CD4-positive, alpha-beta T cell treated with Interleukin-12 subunit alpha and Interleukin-12 subunit beta, for 1 hour (primary cell): ENCODE data around the gene NDUFA8.

ENCODE experiments used
- DNase-seq: peaks from one replicate; pipeline ENCODE4 v3.0.0-alpha.2; 2020

NDUFA8 gene

GRCh38 chr9:122133984-122134535, 25.5 kb downstream of the NDUFA8 start:
- no peak for DNase-seq

GRCh38 chr9:122133263-122133983, 26.2 kb downstream of the NDUFA8 start:
- DNase-seq: no peak

DNA sequence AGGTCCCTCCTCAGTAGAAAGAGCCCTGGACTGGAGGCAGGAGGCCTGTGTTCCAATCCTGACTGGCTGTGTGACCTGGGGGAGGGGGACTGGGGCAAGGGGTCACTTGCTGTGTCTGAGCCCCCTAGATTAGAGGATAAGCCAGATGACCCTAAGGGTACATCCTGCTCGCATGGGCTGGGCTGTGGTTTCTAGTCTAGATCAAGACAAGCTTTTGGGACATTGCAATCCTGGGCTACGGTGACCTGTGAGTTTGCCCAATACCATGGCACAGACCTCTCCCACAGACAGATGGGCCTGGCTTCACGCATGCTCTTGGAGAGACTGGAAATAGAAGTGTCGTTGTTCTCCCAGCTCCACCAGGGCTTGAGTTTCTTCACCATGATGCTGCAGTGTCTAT, 27.0 kb downstream of the NDUFA8 start:
- no peak for DNase-seq

GRCh38 chr9:122131401-122132001, 28.1 kb downstream of the NDUFA8 start:
- no peak for DNase-seq

- no peak for DNase-seq
Measured at GRCh38 chr9:122130837-122131236, 28.7 kb downstream of the NDUFA8 start.

GRCh38 chr9:122129969-122130368, 29.6 kb downstream of the NDUFA8 start:
- DNase-seq: no peak

- no peak for DNase-seq
Measured at GRCh38 chr9:122128969-122129343, 30.6 kb downstream of the NDUFA8 start.

DNA sequence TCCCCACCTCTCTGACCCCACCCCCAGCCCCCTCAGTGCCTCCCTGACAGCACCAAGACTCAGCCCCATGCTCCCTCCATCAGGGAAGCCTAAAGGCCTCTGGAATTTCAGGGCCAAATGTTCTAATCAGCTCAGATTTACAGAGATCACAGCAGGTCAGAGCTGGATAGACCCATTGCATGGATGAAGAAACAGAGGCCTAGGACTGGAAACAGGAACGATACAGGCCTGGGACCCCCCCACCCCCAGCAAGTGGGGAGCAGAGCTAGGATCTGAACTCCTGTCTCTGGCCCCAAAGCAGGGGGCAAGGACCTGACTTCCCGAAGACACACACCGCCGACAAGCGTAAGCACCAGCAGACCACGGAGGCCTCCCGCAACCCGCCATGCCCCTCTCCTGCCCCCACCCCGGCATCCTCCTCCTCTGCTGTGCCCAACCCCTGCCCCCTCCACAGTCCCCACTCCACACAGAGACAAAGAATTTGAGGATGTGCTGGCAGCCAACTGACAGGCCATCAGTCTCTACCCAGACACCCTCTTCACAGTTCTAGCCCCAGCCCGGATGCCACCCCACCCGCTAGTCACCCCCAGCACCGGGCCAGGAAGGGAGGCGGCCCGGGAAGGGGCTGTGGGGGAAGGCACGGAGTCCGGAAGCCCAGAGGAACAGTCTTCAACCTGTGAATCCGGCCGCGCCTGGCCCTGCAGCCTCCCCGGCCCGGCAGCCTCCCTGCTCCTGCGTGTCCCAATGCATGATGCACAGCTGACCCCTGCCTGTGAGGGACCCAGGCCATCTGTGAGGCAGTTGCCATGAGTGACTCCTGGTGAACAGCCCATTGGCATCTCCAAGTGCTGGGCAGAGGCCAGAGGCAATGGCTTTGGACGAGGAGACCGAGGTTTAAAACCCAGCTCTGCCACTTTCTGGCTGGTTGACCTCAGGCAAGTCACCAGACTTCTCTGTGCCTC, 31.3 kb downstream of the NDUFA8 start:
- peak; percentile 8 for DNase-seq

DNA sequence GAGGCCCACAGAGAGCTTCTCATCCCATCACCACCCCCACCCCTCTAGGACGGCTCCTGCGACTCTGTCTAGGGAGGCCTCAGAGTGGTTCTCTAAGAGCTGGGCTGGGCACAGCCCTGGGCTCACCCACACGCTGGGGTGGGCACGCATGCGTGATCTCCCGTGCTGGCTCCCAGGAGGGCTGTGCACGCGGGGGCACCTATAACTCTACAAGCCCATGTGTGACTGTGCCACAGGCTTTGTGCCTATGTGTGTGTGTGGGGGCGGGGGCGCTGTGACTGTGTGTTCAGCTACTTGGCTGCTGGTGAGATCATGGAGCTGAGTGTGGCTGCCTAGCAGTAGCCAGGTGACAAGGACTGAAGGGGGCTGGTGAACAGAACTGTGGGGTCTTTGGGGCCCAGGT, 32.2 kb downstream of the NDUFA8 start:
- no peak for DNase-seq

DNA sequence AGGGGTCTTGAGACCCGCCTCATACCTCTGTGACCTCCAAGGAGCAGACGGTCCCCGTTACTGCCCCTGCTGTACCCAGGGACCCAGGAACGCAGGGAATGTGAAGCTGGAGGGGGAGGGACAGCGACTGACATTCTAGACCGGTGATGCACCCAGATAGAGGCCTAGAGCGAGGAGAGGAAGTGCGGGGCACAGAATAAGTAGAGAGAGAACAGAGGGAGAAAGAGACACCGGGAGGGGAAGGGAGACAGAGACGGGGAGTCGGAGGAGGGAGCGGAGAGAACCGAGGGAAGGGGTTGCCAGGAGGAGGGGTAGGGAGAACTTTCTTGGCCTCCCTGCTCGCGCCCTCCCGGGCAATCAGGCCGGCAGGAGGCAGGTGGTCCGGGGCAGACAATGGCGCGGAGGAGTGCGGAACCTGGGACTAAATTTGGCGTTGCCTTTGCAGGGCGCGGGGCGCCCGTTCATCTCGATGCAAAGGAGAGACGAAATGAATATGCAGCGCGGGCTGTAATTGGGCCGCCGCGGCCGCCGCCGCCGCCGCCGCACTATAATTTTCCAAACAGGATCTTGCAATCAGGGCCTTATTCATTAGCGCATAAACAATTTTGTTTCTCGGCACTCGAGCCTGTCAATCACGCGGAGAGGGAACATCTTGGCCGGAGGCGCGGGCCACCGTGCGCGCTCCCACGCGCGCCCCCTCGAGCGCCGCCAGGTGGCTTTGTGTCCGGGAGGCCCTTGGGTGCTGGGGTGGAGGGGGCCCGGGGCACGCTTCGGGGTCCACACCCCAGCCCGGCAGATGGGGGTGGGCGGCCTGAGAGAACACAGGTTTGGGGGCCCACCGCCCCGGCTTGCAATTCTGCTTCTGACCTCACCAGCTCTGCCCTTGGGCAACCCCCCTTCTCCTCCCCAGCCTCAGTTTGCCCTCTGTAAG, 33.0 kb downstream of the NDUFA8 start:
- DNase-seq: no peak

- DNase-seq: no peak
Measured at GRCh38 chr9:122125509-122126330, 33.9 kb downstream of the NDUFA8 start.

- DNase-seq: peak; percentile 75
Measured at GRCh38 chr9:122125158-122125508, 34.4 kb downstream of the NDUFA8 start.

DNA sequence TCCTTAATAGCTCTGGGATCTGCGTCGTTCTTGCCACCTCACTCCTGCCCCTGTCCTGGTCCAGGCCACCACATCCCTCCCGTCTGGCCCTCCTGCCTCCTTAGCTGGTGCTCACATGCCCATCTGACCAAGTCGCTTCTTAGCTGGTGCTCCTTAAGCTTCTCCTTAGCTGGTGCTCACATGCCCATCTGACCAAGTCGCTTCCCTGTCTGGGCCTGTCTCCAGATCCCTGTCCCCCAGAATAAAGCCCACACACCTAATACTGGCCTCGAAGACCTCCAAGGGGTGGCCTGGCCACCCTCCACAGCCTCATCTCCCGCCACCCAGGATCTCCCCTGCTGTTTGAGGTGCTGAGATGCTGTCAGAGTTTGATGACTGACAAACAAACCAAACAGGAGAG, 35.1 kb downstream of the NDUFA8 start:
- DNase-seq: no peak

- no peak for DNase-seq
Measured at GRCh38 chr9:122124048-122124447, 35.5 kb downstream of the NDUFA8 start.

GRCh38 chr9:122122903-122123632, 36.5 kb downstream of the NDUFA8 start:
- peak; percentile 70 for DNase-seq

DNA sequence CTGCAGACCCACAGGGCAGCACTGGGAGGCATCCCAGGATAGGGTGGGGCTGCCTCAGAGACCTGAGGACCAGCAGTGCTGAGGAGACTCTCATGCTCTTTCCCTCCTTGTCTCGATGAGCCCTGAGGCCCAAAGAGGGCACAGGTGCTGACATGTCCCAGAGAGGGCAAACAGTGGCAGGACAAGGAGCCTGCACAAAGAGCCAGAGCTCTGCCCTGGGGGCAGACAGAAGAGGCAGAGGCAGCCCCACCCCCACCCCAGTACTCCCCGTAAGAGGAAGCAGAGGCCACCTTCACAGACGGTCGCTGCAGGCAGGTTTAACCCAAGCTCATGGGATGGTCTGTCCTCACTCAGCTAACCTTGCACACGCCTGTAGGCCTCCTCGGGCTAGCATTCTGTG, 37.1 kb downstream of the NDUFA8 start:
- no peak for DNase-seq

- no peak for DNase-seq
Measured at GRCh38 chr9:122121931-122122330, 37.6 kb downstream of the NDUFA8 start.

DNA sequence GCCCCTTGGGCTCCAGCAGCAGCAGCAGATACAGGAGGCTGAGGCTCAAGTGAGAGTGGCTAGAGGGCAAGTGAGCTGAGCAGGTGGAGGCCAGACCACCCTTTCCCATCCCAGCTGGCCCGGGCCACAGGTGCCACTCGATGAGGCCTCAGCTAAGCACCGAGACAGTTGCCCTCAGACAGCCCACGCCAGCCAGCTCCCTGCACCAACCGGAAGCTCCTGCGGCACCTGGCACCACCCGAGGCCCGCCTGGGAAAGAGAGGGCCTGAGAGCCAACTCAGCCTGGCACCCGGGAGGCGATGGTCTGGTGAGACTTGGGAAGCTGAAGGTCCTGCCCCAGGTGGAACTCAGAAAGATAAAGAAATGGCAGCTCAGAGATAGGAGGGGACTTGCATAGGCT, 38.2 kb downstream of the NDUFA8 start:
- DNase-seq: no peak

DNA sequence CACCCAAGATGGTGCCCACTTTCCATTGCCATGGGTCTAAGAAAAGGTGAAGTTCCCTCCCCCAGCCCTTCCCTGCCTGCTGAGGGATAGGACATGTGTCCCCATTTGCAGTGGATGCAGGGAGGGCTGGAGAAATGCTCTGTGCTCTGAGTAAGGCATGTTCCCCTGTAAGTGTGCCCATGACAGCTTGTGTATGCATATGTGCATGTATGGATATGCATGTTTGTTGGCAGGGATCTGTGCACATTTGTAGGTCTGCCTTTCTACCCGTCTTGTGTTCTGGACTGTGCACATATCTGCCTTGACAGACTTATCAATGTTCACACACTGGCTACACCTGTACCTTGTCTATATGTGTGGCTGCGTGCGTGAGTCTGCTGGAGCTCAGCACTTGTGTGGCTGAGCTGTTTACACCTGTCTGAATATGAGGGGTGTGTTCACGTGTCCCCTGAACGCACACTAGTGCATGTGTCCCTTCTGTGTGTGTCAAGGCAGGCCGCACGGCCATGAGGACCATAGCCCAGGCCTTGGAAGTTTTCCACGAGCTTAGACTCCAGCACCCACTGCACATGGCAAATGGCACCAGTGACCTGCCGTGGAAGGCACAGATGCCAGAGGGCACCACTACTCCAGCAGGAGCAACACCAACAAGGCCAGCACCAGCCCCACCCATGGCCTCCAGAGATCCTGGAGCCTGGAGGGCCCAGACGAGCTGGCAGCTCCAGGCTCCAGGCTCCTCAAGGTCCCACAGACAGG, 39.1 kb downstream of the NDUFA8 start:
- no peak for DNase-seq

GRCh38 chr9:122119721-122120120, 39.9 kb downstream of the NDUFA8 start:
- DNase-seq: no peak
